Adrenal gland (tissue), 12 donors: ENCODE results near the gene LRRC8E. TPM values are rescaled to one million over a fixed set of nuclear protein-coding genes. Genes with fewer than 3 reads are reported as not detected.

Experiments
- DNase-seq, 7 donors: peaks; one replicate each; pipeline ENCODE4 v3.0.0-alpha.2; 2019 to 2020
- H3K27ac ChIP-seq, 5 donors: fragments of 200-600 bp; sonication (generic) in 4 of 5; 1 replicate in 3 of 5; 2 replicates in 2 of 5; pipeline versions ENCODE4 v1.5.1 to v1.8.0; 2016 to 2020; ENCODE audit warnings: mild to moderate bottlenecking in 1 of 5
- H3K27me3 ChIP-seq: fragments of 200-600 bp; 2 replicates; pipeline ENCODE4 v1.8.0; 2021
- H3K36me3 ChIP-seq, 2 donors: fragments of 200-600 bp; replicated peaks in 1 of 2; 1 replicate in 1 of 2; 2 replicates in 1 of 2; pipeline versions ENCODE4 v1.5.1 to v1.8.0; 2018 to 2022
- H3K4me1 ChIP-seq, 2 donors: fragments of 200-600 bp; replicated peaks in 1 of 2; 1 replicate in 1 of 2; 2 replicates in 1 of 2; pipeline versions ENCODE4 v1.5.1 to v1.8.0; 2018 to 2021
- H3K4me3 ChIP-seq, 4 donors: fragments of 200-600 bp; sonication (generic) in 3 of 4; one replicate each; pipeline ENCODE4 v1.5.1; 2016 to 2018
- H3K9me3 ChIP-seq, 3 donors: fragments of 200-600 bp; sonication (generic) in 1 of 3; replicated peaks in 1 of 3; 1 replicate in 2 of 3; 2 replicates in 1 of 3; pipeline versions ENCODE4 v1.5.1 to v1.8.0; 2016 to 2021
- POLR2A ChIP-seq, 2 donors: fragments of 450-650 bp; IDR thresholded peaks; one replicate each; pipeline ENCODE4 v1.6.1; 2017; ENCODE audit warnings: antibody characterized with exemption in 2 of 2, mild to moderate bottlenecking in 2 of 2, moderate library complexity in 1 of 2
- WGBS, 4 donors: extraction: QIAGEN DNeasy Blood & Tissue Kit in 2 of 4; methylation state at CpG; one replicate each; pipeline versions ENCODE4 v1.1.5 to v1.1.7; 2013 to 2017; 5-methylcytosine and 5-hydroxymethylcytosine counted together
- intact Hi-C, 2 donors: fragments of 100-400 bp; cut with DNase I; formaldehyde crosslinking; loops; one replicate each; pipeline versions ENCODE4 v1.14.1 to v1.15.0; 2022 to 2023
- polyA plus RNA-seq, 3 donors: library from polyadenylated mRNA; stranded (reverse); fragments of 200-250 nt in 2 of 3; fragments of 350-450 nt in 1 of 3; fragmentation: Illumina TruSeq in 1 of 3; extraction: RNeasy Lipid Tissue Mini Kit (QIAGEN cat#74804) in 1 of 3; gene quantifications; one replicate each; pipeline ENCODE4 v1.2.3, GENCODE V29; 2013 to 2014
- total RNA-seq, 9 donors: library from RNA; depleted of rRNA in 4 of 9; stranded (reverse); fragments of >200 nt in 4 of 9; fragments of 120-200 nt in 1 of 9; fragmentation: NEBNext Ultra II Directional in 1 of 9; extraction: Animal tissue kit (Norgen Biotek cat#: 25700) in 1 of 9; gene quantifications; one replicate each; pipeline versions ENCODE4 v1.1.0 to v1.2.4, GENCODE V29; 2013 to 2023
- TF ChIP-seq, protein P1 (sequence below), 6 experiments: fragments of 450-650 bp in 4 of 6; fragments of 200-600 bp in 2 of 6; sonication (generic) in 1 of 6; IDR thresholded peaks; 1 replicate in 5 of 6; 2 replicates in 1 of 6; pipeline versions ENCODE4 v1.5.1 to v1.8.0; 2016 to 2021; ENCODE audit warnings: antibody characterized with exemption in 6 of 6, mild to moderate bottlenecking in 2 of 6, moderate library complexity in 1 of 6
- donor health status: healthy with polysubstance abuse.
- donor health status: Bipolar disorder and iron deficiency.
- donor health status: DM: yes; HTN: yes; CAD: no.
- donor health status: DM: no; HTN: no; CAD: no.
- donor health status: DM: no; HTN: no; CAD: no.
- donor health status: DM: yes; HTN: yes; CAD: no.

LRRC8E gene
- total and polyA plus RNA-seq, 12 donors = 0.67 to 22.9 (median 11.2) TPM

DNA sequence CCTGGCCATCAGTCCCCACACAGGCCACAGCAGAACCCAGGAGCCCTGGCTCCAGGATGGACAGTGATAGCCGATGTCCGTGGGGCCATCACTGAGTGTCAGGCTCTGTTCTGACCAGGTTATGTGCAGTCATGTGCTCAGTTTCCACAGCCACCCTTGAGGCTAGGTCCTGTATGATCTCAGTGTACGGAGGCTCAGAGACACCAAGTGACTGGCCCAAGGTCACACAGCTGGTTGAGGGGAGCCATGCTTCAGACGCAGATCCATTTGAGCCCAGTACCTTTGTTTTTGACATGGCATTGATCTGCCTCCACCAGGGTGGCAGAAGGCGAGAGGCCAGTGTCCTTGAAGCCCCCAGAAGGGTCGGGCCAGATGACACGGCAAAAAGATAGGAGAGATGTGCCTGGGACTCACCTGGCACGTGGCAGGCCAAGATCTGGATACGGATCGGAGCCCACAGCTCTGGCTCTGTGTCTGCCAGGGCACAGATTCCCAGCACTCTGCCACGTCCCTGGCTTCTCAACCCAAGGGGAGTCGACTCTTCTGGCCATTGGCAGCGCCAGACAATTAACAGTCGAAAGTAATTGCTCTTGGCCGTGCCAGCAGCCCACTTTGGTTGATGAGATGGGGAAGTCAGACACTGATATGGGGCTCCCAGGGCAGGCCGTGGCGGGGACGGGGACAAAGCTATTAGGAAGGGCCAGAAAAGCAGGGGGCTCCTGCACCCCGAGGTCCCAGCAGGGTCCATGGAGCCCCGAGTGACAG lies 42.7 kb upstream of the LRRC8E start:
- H3K27ac ChIP-seq = no peak overlapping the region
- DNase-seq = peak in 1 of 7 donors; percentile 14
- no peaks in the 10 kb centered on the region for H3K27me3 ChIP-seq
- H3K4me3 ChIP-seq = no peak overlapping the region
- TF ChIP-seq POLR2A (IDR thresholded peaks at IDR 0.05) = no peak
- TF ChIP-seq, protein P1, sequence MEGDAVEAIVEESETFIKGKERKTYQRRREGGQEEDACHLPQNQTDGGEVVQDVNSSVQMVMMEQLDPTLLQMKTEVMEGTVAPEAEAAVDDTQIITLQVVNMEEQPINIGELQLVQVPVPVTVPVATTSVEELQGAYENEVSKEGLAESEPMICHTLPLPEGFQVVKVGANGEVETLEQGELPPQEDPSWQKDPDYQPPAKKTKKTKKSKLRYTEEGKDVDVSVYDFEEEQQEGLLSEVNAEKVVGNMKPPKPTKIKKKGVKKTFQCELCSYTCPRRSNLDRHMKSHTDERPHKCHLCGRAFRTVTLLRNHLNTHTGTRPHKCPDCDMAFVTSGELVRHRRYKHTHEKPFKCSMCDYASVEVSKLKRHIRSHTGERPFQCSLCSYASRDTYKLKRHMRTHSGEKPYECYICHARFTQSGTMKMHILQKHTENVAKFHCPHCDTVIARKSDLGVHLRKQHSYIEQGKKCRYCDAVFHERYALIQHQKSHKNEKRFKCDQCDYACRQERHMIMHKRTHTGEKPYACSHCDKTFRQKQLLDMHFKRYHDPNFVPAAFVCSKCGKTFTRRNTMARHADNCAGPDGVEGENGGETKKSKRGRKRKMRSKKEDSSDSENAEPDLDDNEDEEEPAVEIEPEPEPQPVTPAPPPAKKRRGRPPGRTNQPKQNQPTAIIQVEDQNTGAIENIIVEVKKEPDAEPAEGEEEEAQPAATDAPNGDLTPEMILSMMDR (IDR thresholded peaks at IDR 0.05) = no peak
- intact Hi-C loops = no loop called here
- WGBS, 4 donors = 80 to 85% (median 80%) methylated on average over 12 to 20 of the region's 20 CpGs
- H3K4me1 ChIP-seq = no peaks in the 10 kb centered on the region
- H3K36me3 ChIP-seq = no peaks in the 10 kb centered on the region
- no peaks in the 10 kb centered on the region for H3K9me3 ChIP-seq

DNA sequence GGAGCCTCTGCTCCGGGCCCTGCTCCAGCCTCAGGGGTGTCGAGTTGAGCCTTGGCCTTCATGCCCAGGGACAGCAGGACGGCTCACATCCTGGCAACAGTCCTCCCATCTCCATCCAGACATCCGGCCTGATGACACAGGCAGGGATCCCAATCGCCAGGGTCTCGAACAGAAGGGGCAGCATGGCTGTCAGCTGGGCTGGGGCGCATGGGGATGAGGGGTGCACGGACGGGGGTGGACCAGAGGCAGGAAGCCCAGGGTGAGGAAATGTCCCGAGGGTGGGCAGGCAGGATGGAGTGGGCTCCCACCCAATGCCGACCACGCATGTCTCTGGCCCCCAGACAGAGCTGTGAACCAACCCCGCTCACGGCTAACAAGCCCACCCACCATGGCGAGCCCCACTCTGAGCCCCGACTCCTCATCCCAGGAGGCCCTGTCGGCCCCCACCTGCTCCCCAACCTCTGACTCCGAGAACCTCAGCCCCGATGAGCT lies 42.1 kb upstream of the LRRC8E start:
- Histone ChIP-seq H3K9me3 (no peaks in the 10 kb centered on the region), H3K4me1 (no peaks in the 10 kb centered on the region), H3K27ac (no peak overlapping the region), H3K36me3 (no peaks in the 10 kb centered on the region), H3K4me3 (no peak overlapping the region), H3K27me3 (no peaks in the 10 kb centered on the region)
- WGBS, 4 donors = 65 to 98% (median 75%) methylated on average over 4 to 19 of the region's 19 CpGs
- intact Hi-C loops = no loop called here
- TF ChIP-seq, protein P1 (IDR thresholded peaks at IDR 0.05) = no peak
- TF ChIP-seq POLR2A (IDR thresholded peaks at IDR 0.05) = no peak
- peak in 1 of 7 donors; percentile 8 for DNase-seq

DNA sequence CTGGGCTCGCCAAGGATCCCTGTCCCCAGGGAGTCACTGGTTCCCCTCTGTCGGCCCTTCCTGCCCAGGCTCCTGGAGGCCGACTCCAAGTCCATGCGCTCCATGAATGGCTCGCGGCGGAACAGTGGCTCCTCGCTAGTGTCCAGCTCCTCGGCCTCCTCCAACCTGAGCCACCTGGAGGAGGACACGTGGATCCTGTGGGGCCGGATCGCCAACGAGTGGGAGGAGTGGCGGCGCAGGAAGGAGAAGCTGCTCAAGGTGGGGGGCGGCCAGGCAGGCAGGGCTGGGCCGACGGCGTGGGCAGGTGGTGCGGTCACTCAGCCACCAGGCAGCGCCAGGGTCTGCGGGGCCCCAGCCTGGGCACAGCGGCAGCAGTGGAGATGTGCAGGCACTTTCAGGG lies 40.6 kb upstream of the LRRC8E start:
- no peaks in the 10 kb centered on the region for H3K9me3 ChIP-seq
- H3K36me3 ChIP-seq = no peaks in the 10 kb centered on the region
- H3K27ac ChIP-seq = no peak overlapping the region
- TF ChIP-seq, protein P1 (IDR thresholded peaks at IDR 0.05) = no peak
- no peak for TF ChIP-seq POLR2A (IDR thresholded peaks at IDR 0.05)
- WGBS, 4 donors = 94 to 98% (median 96%) methylated on average over 13 to 23 of the region's 23 CpGs
- H3K27me3 ChIP-seq = no peaks in the 10 kb centered on the region
- H3K4me1 ChIP-seq = no peaks in the 10 kb centered on the region
- DNase-seq = no peak
- intact Hi-C loops = no loop called here
- no peak overlapping the region for H3K4me3 ChIP-seq

DNA sequence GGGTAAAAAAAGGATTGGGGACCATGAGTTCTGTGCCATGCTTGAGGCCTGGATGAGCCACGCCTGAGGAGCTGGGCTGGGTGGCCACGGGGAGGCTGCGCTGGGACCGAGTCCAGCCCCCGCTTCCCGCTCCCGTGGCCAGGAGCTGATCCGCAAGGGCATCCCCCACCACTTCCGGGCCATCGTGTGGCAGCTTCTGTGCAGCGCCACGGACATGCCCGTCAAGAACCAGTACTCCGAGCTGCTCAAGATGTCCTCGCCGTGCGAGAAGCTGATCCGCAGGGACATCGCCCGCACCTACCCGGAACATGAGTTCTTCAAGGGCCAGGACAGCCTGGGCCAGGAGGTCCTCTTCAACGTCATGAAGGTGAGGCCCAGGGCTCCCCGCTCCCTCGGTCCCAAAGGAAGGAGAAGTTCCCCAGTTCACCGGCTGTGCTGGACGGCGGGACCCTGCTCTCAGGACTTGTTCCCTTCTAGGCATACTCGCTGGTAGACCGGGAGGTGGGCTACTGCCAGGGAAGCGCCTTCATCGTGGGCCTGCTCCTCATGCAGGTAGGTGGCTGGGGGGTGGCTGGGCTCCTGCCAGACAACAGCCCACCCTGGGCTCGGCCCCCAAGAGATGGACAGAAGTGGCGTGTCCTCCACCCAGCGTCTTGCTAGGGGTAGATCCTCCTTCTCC lies 39.4 kb upstream of the LRRC8E start:
- no peak overlapping the region for H3K4me3 ChIP-seq
- peaks cover 0 to 7% of the 10 kb centered on the region in 2 donors for H3K4me1 ChIP-seq
- no peak for TF ChIP-seq POLR2A (IDR thresholded peaks at IDR 0.05)
- TF ChIP-seq, protein P1 (IDR thresholded peaks at IDR 0.05) = no peak
- 92 to 94% (median 94%) methylated on average over 22 to 34 of the region's 34 CpGs for WGBS, 4 donors
- H3K27ac ChIP-seq = no peak overlapping the region
- H3K9me3 ChIP-seq = no peaks in the 10 kb centered on the region
- intact Hi-C loops = no loop called here
- no peaks in the 10 kb centered on the region for H3K36me3 ChIP-seq
- DNase-seq = no peak
- H3K27me3 ChIP-seq = no peaks in the 10 kb centered on the region
